ENCODE data around the gene ENSA.

ENSA gene, protein sequence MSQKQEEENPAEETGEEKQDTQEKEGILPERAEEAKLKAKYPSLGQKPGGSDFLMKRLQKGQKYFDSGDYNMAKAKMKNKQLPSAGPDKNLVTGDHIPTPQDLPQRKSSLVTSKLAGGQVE

GRCh38 chr1:150629115-150629928 is at the start of gene ENSA:
ENSA (minus strand) TSS chr1:150629612; CDS start chr1:150629470, 142 bp downstream.
- TF ChIP-seq, protein P1, sequence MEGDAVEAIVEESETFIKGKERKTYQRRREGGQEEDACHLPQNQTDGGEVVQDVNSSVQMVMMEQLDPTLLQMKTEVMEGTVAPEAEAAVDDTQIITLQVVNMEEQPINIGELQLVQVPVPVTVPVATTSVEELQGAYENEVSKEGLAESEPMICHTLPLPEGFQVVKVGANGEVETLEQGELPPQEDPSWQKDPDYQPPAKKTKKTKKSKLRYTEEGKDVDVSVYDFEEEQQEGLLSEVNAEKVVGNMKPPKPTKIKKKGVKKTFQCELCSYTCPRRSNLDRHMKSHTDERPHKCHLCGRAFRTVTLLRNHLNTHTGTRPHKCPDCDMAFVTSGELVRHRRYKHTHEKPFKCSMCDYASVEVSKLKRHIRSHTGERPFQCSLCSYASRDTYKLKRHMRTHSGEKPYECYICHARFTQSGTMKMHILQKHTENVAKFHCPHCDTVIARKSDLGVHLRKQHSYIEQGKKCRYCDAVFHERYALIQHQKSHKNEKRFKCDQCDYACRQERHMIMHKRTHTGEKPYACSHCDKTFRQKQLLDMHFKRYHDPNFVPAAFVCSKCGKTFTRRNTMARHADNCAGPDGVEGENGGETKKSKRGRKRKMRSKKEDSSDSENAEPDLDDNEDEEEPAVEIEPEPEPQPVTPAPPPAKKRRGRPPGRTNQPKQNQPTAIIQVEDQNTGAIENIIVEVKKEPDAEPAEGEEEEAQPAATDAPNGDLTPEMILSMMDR (IDR thresholded peaks at IDR 0.05; ENCODE audit: control insufficient read depth, extremely low read depth, insufficient read depth), result no peak
- peak; percentile 100 for DNase-seq (ENCODE audit: low read depth)
- peak within 1 kb of the TSS; percentile 87 for H3K4me3 ChIP-seq (ENCODE audit: low read depth, low read length)

- TF ChIP-seq, protein P1 (IDR thresholded peaks at IDR 0.05; ENCODE audit: control insufficient read depth, extremely low read depth, insufficient read depth), result no peak
- H3K4me3 ChIP-seq (ENCODE audit: low read depth, low read length), result no peak overlapping the region
- no peak for DNase-seq (ENCODE audit: low read depth)
These were observed 49.6 kb upstream of the ENSA start for GRCh38 chr1:150678988-150679387.

- TF ChIP-seq, protein P1 (IDR thresholded peaks at IDR 0.05; ENCODE audit: control insufficient read depth, extremely low read depth, insufficient read depth), result no peak
- H3K4me3 ChIP-seq (ENCODE audit: low read depth, low read length), result no peak overlapping the region
- DNase-seq (ENCODE audit: low read depth), result no peak
These were observed 45.5 kb upstream of the ENSA start for GRCh38 chr1:150674881-150675280.

- TF ChIP-seq, protein P1 (IDR thresholded peaks at IDR 0.05; ENCODE audit: control insufficient read depth, extremely low read depth, insufficient read depth), result no peak
These were observed 33.9 kb upstream of the ENSA start for GRCh38 chr1:150663321-150663720.

GRCh38 chr1:150662811-150663210 is 33.4 kb upstream of the ENSA start:
- no peak for DNase-seq (ENCODE audit: low read depth)
- TF ChIP-seq, protein P1 (IDR thresholded peaks at IDR 0.05; ENCODE audit: control insufficient read depth, extremely low read depth, insufficient read depth), result no peak
- no peak overlapping the region for H3K4me3 ChIP-seq (ENCODE audit: low read depth, low read length)

More at GRCh38 chr1:150663321-150663720, 33.9 kb upstream of the ENSA start:
- DNase-seq (ENCODE audit: low read depth), result no peak
- no peak overlapping the region for H3K4me3 ChIP-seq (ENCODE audit: low read depth, low read length)

GRCh38 chr1:150661156-150661555 is 31.7 kb upstream of the ENSA start:
- TF ChIP-seq, protein P1 (IDR thresholded peaks at IDR 0.05; ENCODE audit: control insufficient read depth, extremely low read depth, insufficient read depth), result no peak
- no peak for DNase-seq (ENCODE audit: low read depth)
- H3K4me3 ChIP-seq (ENCODE audit: low read depth, low read length), result no peak overlapping the region
